GM12801 (cell line): ENCODE data around the gene PLSCR3.

Experiments
- CTCF ChIP-seq: IDR thresholded peaks from one replicate; pipeline ENCODE4 v1.5.1; 2011; ENCODE audit warnings: control low read depth; ENCODE audit not compliant: insufficient read length; ENCODE audit errors: extremely low read depth

PLSCR3 gene

GRCh38 chr17:7408863-7409262 lies 14.5 kb upstream of the PLSCR3 start:
- no peak for TF ChIP-seq CTCF

- no peak for TF ChIP-seq CTCF
Observed at GRCh38 chr17:7408252-7408727, 14.0 kb upstream of the PLSCR3 start.

GRCh38 chr17:7407485-7408251 lies 13.3 kb upstream of the PLSCR3 start, which contains the start of gene NLGN2:
NLGN2 (plus strand) TSS chr17:7407845; CDS start chr17:7408256, 411 bp downstream.
- TF ChIP-seq CTCF, result no peak

GRCh38 chr17:7407082-7407481 lies 12.8 kb upstream of the PLSCR3 start:
- TF ChIP-seq CTCF, result no peak

- no peak for TF ChIP-seq CTCF
Observed at GRCh38 chr17:7406235-7406825, 12.0 kb upstream of the PLSCR3 start.

GRCh38 chr17:7405350-7406234 lies 11.3 kb upstream of the PLSCR3 start:
- TF ChIP-seq CTCF, result no peak
